B cell (primary cell): ENCODE data around the gene GAB4.

ENCODE experiments used
- EZH2 ChIP-seq: IDR thresholded peaks from 2 replicates; pipeline ENCODE4 v1.6.1; 2012; ENCODE audit warnings: borderline replicate concordance, low read depth, mild to moderate bottlenecking, moderate library complexity, low read length; ENCODE audit not compliant: insufficient read depth, poor library complexity, severe bottlenecking
- TF ChIP-seq, protein P1 (sequence below): fragments of 200-600 bp; IDR thresholded peaks from one replicate; pipeline ENCODE4 v1.8.0; 2022; ENCODE audit warnings: antibody characterized with exemption, mild to moderate bottlenecking

GRCh38 chr22:16965083-16965482 is 42.9 kb downstream of the GAB4 start:
- TF ChIP-seq, protein P1, sequence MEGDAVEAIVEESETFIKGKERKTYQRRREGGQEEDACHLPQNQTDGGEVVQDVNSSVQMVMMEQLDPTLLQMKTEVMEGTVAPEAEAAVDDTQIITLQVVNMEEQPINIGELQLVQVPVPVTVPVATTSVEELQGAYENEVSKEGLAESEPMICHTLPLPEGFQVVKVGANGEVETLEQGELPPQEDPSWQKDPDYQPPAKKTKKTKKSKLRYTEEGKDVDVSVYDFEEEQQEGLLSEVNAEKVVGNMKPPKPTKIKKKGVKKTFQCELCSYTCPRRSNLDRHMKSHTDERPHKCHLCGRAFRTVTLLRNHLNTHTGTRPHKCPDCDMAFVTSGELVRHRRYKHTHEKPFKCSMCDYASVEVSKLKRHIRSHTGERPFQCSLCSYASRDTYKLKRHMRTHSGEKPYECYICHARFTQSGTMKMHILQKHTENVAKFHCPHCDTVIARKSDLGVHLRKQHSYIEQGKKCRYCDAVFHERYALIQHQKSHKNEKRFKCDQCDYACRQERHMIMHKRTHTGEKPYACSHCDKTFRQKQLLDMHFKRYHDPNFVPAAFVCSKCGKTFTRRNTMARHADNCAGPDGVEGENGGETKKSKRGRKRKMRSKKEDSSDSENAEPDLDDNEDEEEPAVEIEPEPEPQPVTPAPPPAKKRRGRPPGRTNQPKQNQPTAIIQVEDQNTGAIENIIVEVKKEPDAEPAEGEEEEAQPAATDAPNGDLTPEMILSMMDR: no peak
- TF ChIP-seq EZH2: no peak
